ENCODE results near the gene EMILIN3.

EMILIN3 gene

GRCh38 chr20:41366546-41367392 lies at the start of gene EMILIN3:
Gene EMILIN3, minus strand, starts transcription at chr20:41366818. Its CDS starts 184 bp downstream, at chr20:41366634.
- no peak for DNase-seq (ENCODE audit: low spot score)

- DNase-seq (ENCODE audit: low spot score): no peak
Observed at GRCh38 chr20:41415191-41415590, 48.6 kb upstream of the EMILIN3 start.

- no peak for DNase-seq (ENCODE audit: low spot score)
Observed at GRCh38 chr20:41413169-41413568, 46.6 kb upstream of the EMILIN3 start.

- DNase-seq (ENCODE audit: low spot score): no peak
Observed at GRCh38 chr20:41412324-41413120, 45.9 kb upstream of the EMILIN3 start.

- DNase-seq (ENCODE audit: low spot score): no peak
Observed at GRCh38 chr20:41411391-41411847, 44.8 kb upstream of the EMILIN3 start.

GRCh38 chr20:41408986-41409385 lies 42.4 kb upstream of the EMILIN3 start:
- DNase-seq (ENCODE audit: low spot score): no peak

- no peak for DNase-seq (ENCODE audit: low spot score)
Observed at GRCh38 chr20:41408156-41408794, 41.7 kb upstream of the EMILIN3 start.

GRCh38 chr20:41407607-41408006 lies 41.0 kb upstream of the EMILIN3 start:
- no peak for DNase-seq (ENCODE audit: low spot score)

- DNase-seq (ENCODE audit: low spot score): no peak
Observed at GRCh38 chr20:41406896-41407444, 40.4 kb upstream of the EMILIN3 start.

- no peak for DNase-seq (ENCODE audit: low spot score)
Observed at GRCh38 chr20:41406353-41406752, 39.7 kb upstream of the EMILIN3 start.

GRCh38 chr20:41405436-41405835 lies 38.8 kb upstream of the EMILIN3 start:
- DNase-seq (ENCODE audit: low spot score): no peak

- no peak for DNase-seq (ENCODE audit: low spot score)
Observed at GRCh38 chr20:41403604-41404003, 37.0 kb upstream of the EMILIN3 start.

GRCh38 chr20:41398408-41398807 lies 31.8 kb upstream of the EMILIN3 start:
- DNase-seq (ENCODE audit: low spot score): no peak

GRCh38 chr20:41395667-41396664 lies 29.3 kb upstream of the EMILIN3 start:
- no peak for DNase-seq (ENCODE audit: low spot score)

GRCh38 chr20:41394931-41395666 lies 28.5 kb upstream of the EMILIN3 start:
- no peak for DNase-seq (ENCODE audit: low spot score)

- DNase-seq (ENCODE audit: low spot score): no peak
Observed at GRCh38 chr20:41394081-41394480, 27.5 kb upstream of the EMILIN3 start.

- no peak for DNase-seq (ENCODE audit: low spot score)
Observed at GRCh38 chr20:41393705-41394066, 27.1 kb upstream of the EMILIN3 start.

- no peak for DNase-seq (ENCODE audit: low spot score)
Observed at GRCh38 chr20:41392871-41393704, 26.5 kb upstream of the EMILIN3 start.

GRCh38 chr20:41392295-41392694 lies 25.7 kb upstream of the EMILIN3 start:
- no peak for DNase-seq (ENCODE audit: low spot score)
